Measurements from ENCODE around the gene GAS7.

- TF ChIP-seq SP1 (CRISPR knock-in tag; IDR thresholded peaks at IDR 0.05) (no peak), NR2C2 (CRISPR knock-in tag; IDR thresholded peaks at IDR 0.05) (no peak), NR2C2 (tag; IDR thresholded peaks at IDR 0.05) (no peak), KDM1A (IDR thresholded peaks at IDR 0.05) (no peak), FIP1L1 (IDR thresholded peaks at IDR 0.05; ENCODE audit: low read depth, low read length, poor library complexity, severe bottlenecking) (no peak), SETDB1 (IDR thresholded peaks at IDR 0.05; ENCODE audit: low read length) (no peak), ELF4 (CRISPR knock-in tag; IDR thresholded peaks at IDR 0.05) (no peak)
These were observed 81.5 kb downstream of the GAS7 start for GRCh38 chr17:10116753-10117420.
